Spleen (tissue), 11 donors: ENCODE measurements around the gene IL1RAPL1. TPM values are rescaled to one million over a fixed set of nuclear protein-coding genes. Genes with fewer than 3 reads are reported as not detected.

Experiments used
- DNase-seq: peaks from one replicate; pipeline ENCODE4 v3.0.0-alpha.2; 2020
- H3K27ac ChIP-seq, 8 donors: fragments of 200-600 bp; sonication (generic) in 7 of 8; 1 replicate in 4 of 8; 2 replicates in 4 of 8; pipeline versions ENCODE4 v1.5.0 to v1.8.0; 2016 to 2021; ENCODE audit warnings: inconsistent platforms in 4 of 8, mild to moderate bottlenecking in 4 of 8, moderate library complexity in 1 of 8
- H3K27me3 ChIP-seq, 7 donors: fragments of 200-600 bp; sonication (generic) in 6 of 7; replicated peaks in 1 of 7; 1 replicate in 4 of 7; 2 replicates in 3 of 7; pipeline versions ENCODE4 v1.5.0 to v1.8.0; 2016 to 2021; ENCODE audit warnings: inconsistent platforms in 3 of 7, mild to moderate bottlenecking in 1 of 7
- H3K36me3 ChIP-seq, 6 donors: fragments of 200-600 bp; sonication (generic) in 5 of 6; 1 replicate in 4 of 6; 2 replicates in 2 of 6; pipeline versions ENCODE4 v1.5.0 to v1.8.0; 2016 to 2021; ENCODE audit warnings: inconsistent platforms in 2 of 6
- H3K4me1 ChIP-seq, 6 donors: fragments of 200-600 bp; sonication (generic) in 5 of 6; 1 replicate in 3 of 6; 2 replicates in 3 of 6; pipeline versions ENCODE4 v1.5.0 to v1.8.0; 2016 to 2021; ENCODE audit warnings: inconsistent platforms in 3 of 6
- H3K4me3 ChIP-seq, 8 donors: fragments of 200-600 bp; sonication (generic) in 7 of 8; 1 replicate in 4 of 8; 2 replicates in 4 of 8; pipeline versions ENCODE4 v1.5.0 to v1.8.0; 2016 to 2021; ENCODE audit warnings: inconsistent platforms in 4 of 8, mild to moderate bottlenecking in 4 of 8, moderate library complexity in 2 of 8
- H3K9me3 ChIP-seq, 8 donors: fragments of 200-600 bp; sonication (generic) in 7 of 8; 1 replicate in 4 of 8; 2 replicates in 4 of 8; pipeline versions ENCODE4 v1.5.0 to v1.8.0; 2016 to 2021; ENCODE audit warnings: inconsistent platforms in 4 of 8
- POLR2A ChIP-seq, 3 donors: fragments of 450-650 bp; IDR thresholded peaks; one replicate each; pipeline ENCODE4 v1.5.1; 2017; ENCODE audit warnings: antibody characterized with exemption in 3 of 3, mild to moderate bottlenecking in 1 of 3
- POLR2AphosphoS5 ChIP-seq, 3 donors: sonication (generic); formaldehyde crosslinking; IDR thresholded peaks; one replicate each; pipeline ENCODE4 v1.5.1; 2017; ENCODE audit warnings: antibody characterized with exemption in 3 of 3
- WGBS, 5 donors: extraction: QIAGEN DNeasy Blood & Tissue Kit in 3 of 5; methylation state at CpG; one replicate each; pipeline versions ENCODE4 v1.1.5 to v1.1.7; 2013 to 2018; 5-methylcytosine and 5-hydroxymethylcytosine counted together
- intact Hi-C: fragments of 100-400 bp; cut with DNase I; formaldehyde crosslinking; loops from one replicate; pipeline ENCODE4 v1.15.0; 2023; ENCODE audit warnings: low total_unique reads
- polyA plus RNA-seq, 3 donors: library from polyadenylated mRNA; stranded (reverse); fragments of 200-250 nt; gene quantifications; one replicate each; pipeline ENCODE4 v1.2.1, GENCODE V29; 2013
- total RNA-seq, 7 donors: library from RNA; depleted of rRNA in 3 of 7; stranded (reverse); fragments of >200 nt in 3 of 7; fragmentation: NEBNext Ultra II Directional in 4 of 7; extraction: Animal tissue kit (Norgen Biotek cat#: 25700) in 4 of 7; gene quantifications; one replicate each; pipeline versions ENCODE4 v1.1.0 to v1.2.1, GENCODE V29; 2016 to 2021
- TF ChIP-seq, protein P1 (sequence below), 11 experiments: fragments of 200-600 bp in 7 of 11; fragments of 450-650 bp in 4 of 11; sonication (generic) in 4 of 11; IDR thresholded peaks in 8 of 11; conservative IDR thresholded peaks in 3 of 11; 1 replicate in 7 of 11; 2 replicates in 4 of 11; pipeline versions ENCODE4 v1.4.0 to v1.8.0; 2016 to 2021; ENCODE audit warnings: antibody characterized with exemption in 11 of 11, inconsistent platforms in 4 of 11, mild to moderate bottlenecking in 1 of 11
- donor health status: healthy with polysubstance abuse.
- donor health status: DM: no; HTN: no; CAD: no; lungs with moderate emphysema.
- donor health status: DM: no; HTN: no; CAD: no.
- donor health status: Bipolar disorder and iron deficiency.
- donor health status: healthy.
- donor health status: DM: no; HTN: no; CAD: no.
- donor health status: DM: yes; HTN: yes; CAD: no.

Gene IL1RAPL1
- total and polyA plus RNA-seq, 10 donors, result 0.03 to 0.19 TPM; not detected in 8

DNA sequence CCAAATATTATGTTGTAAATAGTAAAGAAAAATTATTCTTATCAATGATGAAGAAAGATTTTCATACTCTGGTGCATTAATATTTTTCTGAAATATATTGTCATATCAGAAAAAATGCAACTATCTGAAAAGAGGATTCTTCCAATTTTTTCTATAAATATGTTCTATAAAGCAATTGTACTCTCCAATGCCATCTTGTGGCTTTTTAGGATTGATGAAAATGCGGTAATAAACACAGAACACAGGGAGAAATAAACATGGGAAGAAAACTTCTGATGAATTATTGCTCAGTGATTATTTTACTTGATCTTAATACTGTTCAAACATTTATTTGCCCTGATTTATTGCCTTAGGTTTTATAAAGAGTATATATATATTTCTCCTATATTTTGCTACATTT is 215.4 kb downstream of the IL1RAPL1 start:
- no peak for TF ChIP-seq POLR2AphosphoS5 (IDR thresholded peaks at IDR 0.05)
- TF ChIP-seq, protein P1, sequence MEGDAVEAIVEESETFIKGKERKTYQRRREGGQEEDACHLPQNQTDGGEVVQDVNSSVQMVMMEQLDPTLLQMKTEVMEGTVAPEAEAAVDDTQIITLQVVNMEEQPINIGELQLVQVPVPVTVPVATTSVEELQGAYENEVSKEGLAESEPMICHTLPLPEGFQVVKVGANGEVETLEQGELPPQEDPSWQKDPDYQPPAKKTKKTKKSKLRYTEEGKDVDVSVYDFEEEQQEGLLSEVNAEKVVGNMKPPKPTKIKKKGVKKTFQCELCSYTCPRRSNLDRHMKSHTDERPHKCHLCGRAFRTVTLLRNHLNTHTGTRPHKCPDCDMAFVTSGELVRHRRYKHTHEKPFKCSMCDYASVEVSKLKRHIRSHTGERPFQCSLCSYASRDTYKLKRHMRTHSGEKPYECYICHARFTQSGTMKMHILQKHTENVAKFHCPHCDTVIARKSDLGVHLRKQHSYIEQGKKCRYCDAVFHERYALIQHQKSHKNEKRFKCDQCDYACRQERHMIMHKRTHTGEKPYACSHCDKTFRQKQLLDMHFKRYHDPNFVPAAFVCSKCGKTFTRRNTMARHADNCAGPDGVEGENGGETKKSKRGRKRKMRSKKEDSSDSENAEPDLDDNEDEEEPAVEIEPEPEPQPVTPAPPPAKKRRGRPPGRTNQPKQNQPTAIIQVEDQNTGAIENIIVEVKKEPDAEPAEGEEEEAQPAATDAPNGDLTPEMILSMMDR (IDR thresholded peaks at IDR 0.05 in 8 of 11, conservative IDR thresholded peaks at IDR 0.05 in 3 of 11), result no peak
- no peak for TF ChIP-seq POLR2A (IDR thresholded peaks at IDR 0.05)
- WGBS, 5 donors, result 63 to 84% (median 68%) methylated on average over 1 of the region's 1 CpG
- Histone ChIP-seq H3K36me3 (no peaks in the 10 kb centered on the region), H3K27me3 (no peaks in the 10 kb centered on the region), H3K4me1 (no peaks in the 10 kb centered on the region), H3K9me3 (peaks cover 0 to 5% (median 0%) of the 10 kb centered on the region in 8 donors), H3K4me3 (no peak overlapping the region), H3K27ac (no peak overlapping the region)
- intact Hi-C loops, result no loop called here
- DNase-seq, result no peak

DNA sequence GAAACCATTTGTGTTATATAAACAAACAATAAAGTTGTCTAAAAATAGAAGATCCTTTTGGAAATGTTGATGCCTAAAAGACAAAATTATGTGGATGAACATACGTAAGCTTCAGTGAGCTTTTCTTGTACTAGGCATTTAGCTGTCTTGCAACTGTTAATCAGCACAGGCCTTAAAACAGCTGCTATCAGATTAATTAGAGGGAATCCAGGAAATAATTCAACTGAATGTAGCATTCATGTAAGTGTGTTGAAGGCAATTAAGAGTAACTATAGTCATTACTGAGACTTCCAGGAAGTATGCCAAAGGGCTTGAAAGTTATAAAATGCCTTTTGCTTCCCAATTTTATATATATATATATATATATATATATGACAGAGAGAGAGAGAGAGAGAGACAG is 248.7 kb downstream of the IL1RAPL1 start:
- Histone ChIP-seq H3K9me3 (no peaks in the 10 kb centered on the region), H3K4me3 (no peak overlapping the region), H3K36me3 (no peaks in the 10 kb centered on the region), H3K27ac (no peak overlapping the region), H3K27me3 (no peaks in the 10 kb centered on the region), H3K4me1 (no peaks in the 10 kb centered on the region)
- no peak for DNase-seq
- 75 to 94% (median 78%) methylated on average over 1 of the region's 1 CpG for WGBS, 5 donors
- intact Hi-C loops, result no loop called here
- TF ChIP-seq, protein P1 (IDR thresholded peaks at IDR 0.05 in 8 of 11, conservative IDR thresholded peaks at IDR 0.05 in 3 of 11), result no peak
- TF ChIP-seq POLR2A (IDR thresholded peaks at IDR 0.05), result no peak

DNA sequence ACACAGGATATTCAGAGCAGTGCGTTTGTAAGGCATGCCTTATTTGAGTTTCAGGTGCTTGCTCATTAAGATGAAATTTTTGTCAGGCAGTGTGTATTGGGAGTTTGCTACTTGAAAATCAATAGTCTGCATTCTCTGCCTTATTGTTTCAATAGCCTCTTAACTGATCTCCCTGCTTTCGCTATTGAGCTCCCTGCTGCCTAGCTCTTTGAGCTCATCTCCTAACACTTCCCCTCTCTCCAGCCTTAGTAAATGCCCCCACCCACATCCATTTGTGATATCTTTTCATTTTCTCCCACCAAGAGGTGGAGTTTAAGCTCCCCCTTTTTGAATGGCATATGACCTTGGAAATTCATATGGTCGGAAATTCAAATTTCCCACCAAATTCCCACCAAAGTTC is 256.6 kb downstream of the IL1RAPL1 start:
- intact Hi-C loops, result no loop called here
- WGBS, 5 donors, result 58 to 78% (median 77%) methylated on average over 3 of the region's 3 CpGs

DNA sequence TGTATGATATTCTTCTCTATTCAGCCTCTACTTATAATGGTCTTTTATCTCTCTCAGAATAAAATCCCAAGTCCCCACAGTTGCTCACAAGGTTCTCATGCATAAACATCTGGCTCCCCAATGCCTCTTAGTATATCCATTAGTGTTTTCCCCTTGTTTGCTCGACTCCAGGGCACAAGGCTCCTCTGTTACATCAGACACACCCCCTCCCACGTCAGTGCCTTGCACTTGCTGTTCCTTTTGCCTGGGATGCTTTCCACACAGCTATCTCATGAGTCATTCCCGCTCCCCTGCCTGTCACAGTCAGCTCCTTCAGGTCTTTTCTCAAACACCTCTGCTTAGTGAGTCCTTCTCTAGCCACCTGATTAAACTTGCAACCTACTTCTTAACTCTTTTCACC is 260.2 kb downstream of the IL1RAPL1 start:
- Histone ChIP-seq H3K27ac (no peak overlapping the region), H3K36me3 (no peaks in the 10 kb centered on the region)
- 30 to 64% (median 47%) methylated on average over 3 of the region's 3 CpGs for WGBS, 5 donors

More for the DNA sequence above, 256.6 kb downstream of the IL1RAPL1 start:
- H3K4me1 ChIP-seq, result no peaks in the 10 kb centered on the region
- DNase-seq, result no peak
- no peaks in the 10 kb centered on the region for H3K36me3 ChIP-seq
- no peak overlapping the region for H3K27ac ChIP-seq
- no peak overlapping the region for H3K4me3 ChIP-seq
- no peaks in the 10 kb centered on the region for H3K27me3 ChIP-seq
- TF ChIP-seq, protein P1 (IDR thresholded peaks at IDR 0.05 in 8 of 11, conservative IDR thresholded peaks at IDR 0.05 in 3 of 11), result no peak
- H3K9me3 ChIP-seq, result no peaks in the 10 kb centered on the region

More for the DNA sequence above, 260.2 kb downstream of the IL1RAPL1 start:
- intact Hi-C loops, result no loop called here
- Histone ChIP-seq H3K27me3 (no peaks in the 10 kb centered on the region), H3K4me3 (no peak overlapping the region), H3K4me1 (no peaks in the 10 kb centered on the region), H3K9me3 (no peaks in the 10 kb centered on the region)
- TF ChIP-seq POLR2AphosphoS5 (IDR thresholded peaks at IDR 0.05), result no peak
- TF ChIP-seq, protein P1 (IDR thresholded peaks at IDR 0.05 in 8 of 11, conservative IDR thresholded peaks at IDR 0.05 in 3 of 11), result no peak
- TF ChIP-seq POLR2A (IDR thresholded peaks at IDR 0.05), result no peak
- no peak for DNase-seq
